Panc1 (cell line): Measurements from ENCODE around the gene NKAPL.

Source experiments
- POLR2AphosphoS5 ChIP-seq: IDR thresholded peaks from 2 replicates; pipeline ENCODE4 v1.6.1; 2012; ENCODE audit warnings: mild to moderate bottlenecking, low read depth, low read length, moderate library complexity
- SIN3A ChIP-seq: IDR thresholded peaks from 2 replicates; pipeline ENCODE4 v1.6.1; 2012; ENCODE audit warnings: low read depth, mild to moderate bottlenecking, low read length, moderate library complexity, borderline replicate concordance; ENCODE audit not compliant: insufficient read depth
- TCF7L2 ChIP-seq: IDR thresholded peaks from 2 replicates; pipeline ENCODE4 v1.6.1; 2011; ENCODE audit warnings: mild to moderate bottlenecking, low read depth, low read length, inconsistent platforms
- TF ChIP-seq, protein P1 (sequence below): fragments of 450-650 bp; IDR thresholded peaks from 2 replicates; pipeline ENCODE4 v1.5.1; 2017; ENCODE audit warnings: mild to moderate bottlenecking
- TF ChIP-seq, protein P2 (sequence below), 2 experiments: IDR thresholded peaks; 2 replicates each; pipeline ENCODE4 v1.6.1; 2011 to 2012; ENCODE audit warnings: low read depth in 2 of 2, control low read depth in 1 of 2, low read length in 1 of 2, mild to moderate bottlenecking in 1 of 2, moderate library complexity in 1 of 2; ENCODE audit not compliant: insufficient read depth in 1 of 2

DNA sequence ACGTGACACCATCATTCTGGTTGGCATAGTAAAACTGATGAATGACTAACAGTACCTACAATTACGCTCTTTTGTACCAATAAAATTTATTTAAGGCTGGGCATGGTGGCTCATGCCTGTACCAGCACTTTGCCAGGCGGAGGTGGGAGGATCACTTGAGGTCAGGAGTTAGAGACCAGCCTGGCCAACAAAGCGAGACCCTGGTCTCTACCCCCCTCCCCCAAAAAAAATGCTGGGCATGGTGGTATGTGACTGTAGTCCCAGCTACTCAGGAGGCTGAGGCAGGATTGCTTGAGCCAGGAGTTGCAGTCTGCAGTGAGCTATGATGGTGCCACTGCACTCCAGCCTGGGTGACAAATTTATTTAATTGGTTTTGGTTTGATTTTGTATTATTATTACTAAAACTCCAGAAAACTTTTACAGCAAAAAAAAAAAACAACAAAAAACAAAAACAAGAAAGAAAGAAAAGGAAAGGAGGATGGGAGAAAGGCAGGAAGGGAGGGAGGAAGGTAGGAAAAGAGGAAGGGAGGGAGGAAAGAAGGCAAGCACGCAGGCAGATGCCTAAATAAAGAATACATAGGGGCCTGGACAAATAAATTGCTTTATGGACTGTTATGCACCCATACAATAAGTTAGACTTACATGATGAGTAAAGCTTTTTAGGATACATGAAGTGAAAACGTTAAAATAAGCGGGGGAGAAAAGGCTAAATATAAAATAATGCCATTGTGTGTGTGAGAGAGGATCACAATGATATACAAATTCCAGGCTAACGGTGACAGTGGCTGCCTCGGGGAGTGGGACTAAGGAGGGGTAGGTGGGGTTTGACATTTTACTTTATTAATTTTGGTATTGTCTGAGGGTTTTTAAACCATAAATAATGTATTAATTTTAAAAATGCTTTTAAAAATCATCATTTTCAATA is 34.7 kb upstream of the NKAPL start:
- TF ChIP-seq, protein P1, sequence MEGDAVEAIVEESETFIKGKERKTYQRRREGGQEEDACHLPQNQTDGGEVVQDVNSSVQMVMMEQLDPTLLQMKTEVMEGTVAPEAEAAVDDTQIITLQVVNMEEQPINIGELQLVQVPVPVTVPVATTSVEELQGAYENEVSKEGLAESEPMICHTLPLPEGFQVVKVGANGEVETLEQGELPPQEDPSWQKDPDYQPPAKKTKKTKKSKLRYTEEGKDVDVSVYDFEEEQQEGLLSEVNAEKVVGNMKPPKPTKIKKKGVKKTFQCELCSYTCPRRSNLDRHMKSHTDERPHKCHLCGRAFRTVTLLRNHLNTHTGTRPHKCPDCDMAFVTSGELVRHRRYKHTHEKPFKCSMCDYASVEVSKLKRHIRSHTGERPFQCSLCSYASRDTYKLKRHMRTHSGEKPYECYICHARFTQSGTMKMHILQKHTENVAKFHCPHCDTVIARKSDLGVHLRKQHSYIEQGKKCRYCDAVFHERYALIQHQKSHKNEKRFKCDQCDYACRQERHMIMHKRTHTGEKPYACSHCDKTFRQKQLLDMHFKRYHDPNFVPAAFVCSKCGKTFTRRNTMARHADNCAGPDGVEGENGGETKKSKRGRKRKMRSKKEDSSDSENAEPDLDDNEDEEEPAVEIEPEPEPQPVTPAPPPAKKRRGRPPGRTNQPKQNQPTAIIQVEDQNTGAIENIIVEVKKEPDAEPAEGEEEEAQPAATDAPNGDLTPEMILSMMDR = no peak
- TF ChIP-seq POLR2AphosphoS5 (no peak), SIN3A (no peak), TCF7L2 (no peak)
- TF ChIP-seq, protein P2, sequence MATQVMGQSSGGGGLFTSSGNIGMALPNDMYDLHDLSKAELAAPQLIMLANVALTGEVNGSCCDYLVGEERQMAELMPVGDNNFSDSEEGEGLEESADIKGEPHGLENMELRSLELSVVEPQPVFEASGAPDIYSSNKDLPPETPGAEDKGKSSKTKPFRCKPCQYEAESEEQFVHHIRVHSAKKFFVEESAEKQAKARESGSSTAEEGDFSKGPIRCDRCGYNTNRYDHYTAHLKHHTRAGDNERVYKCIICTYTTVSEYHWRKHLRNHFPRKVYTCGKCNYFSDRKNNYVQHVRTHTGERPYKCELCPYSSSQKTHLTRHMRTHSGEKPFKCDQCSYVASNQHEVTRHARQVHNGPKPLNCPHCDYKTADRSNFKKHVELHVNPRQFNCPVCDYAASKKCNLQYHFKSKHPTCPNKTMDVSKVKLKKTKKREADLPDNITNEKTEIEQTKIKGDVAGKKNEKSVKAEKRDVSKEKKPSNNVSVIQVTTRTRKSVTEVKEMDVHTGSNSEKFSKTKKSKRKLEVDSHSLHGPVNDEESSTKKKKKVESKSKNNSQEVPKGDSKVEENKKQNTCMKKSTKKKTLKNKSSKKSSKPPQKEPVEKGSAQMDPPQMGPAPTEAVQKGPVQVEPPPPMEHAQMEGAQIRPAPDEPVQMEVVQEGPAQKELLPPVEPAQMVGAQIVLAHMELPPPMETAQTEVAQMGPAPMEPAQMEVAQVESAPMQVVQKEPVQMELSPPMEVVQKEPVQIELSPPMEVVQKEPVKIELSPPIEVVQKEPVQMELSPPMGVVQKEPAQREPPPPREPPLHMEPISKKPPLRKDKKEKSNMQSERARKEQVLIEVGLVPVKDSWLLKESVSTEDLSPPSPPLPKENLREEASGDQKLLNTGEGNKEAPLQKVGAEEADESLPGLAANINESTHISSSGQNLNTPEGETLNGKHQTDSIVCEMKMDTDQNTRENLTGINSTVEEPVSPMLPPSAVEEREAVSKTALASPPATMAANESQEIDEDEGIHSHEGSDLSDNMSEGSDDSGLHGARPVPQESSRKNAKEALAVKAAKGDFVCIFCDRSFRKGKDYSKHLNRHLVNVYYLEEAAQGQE (IDR thresholded peaks at IDR 0.05; ENCODE audit: insufficient read depth in 1 of 2, low read depth in 2 of 2, low read length in 1 of 2) = no peak
